Left lung (tissue), 14 donors: Measurements from ENCODE around the gene OR5AK2. TPM values are rescaled to one million over a fixed set of nuclear protein-coding genes. Genes with fewer than 3 reads are reported as not detected.
"Not testable (repeated sequence)": the region's sequence is repeated elsewhere in the genome, so short reads cannot be mapped to it uniquely, and the experiment has no call there.

Experiments used
- ATAC-seq: fragments of 200-7000 bp; cut with Tn5 transposase; one replicate; pipeline ENCODE4 v1.9.1; 2020; ENCODE audit warnings: moderate library complexity
- DNase-seq, 4 donors: peaks; one replicate each; pipeline ENCODE4 v3.0.0-alpha.2; 2013 to 2020
- H3K27ac ChIP-seq, 2 donors: fragments of 200-600 bp; sonication (generic) in 1 of 2; one replicate each; pipeline versions ENCODE4 v1.5.0 to v1.8.0; 2020 to 2021
- H3K27me3 ChIP-seq, 2 donors: fragments of 200-600 bp; sonication (generic) in 1 of 2; one replicate each; pipeline versions ENCODE4 v1.5.0 to v1.8.0; 2020 to 2021
- H3K36me3 ChIP-seq, 2 donors: fragments of 200-600 bp; sonication (generic) in 1 of 2; one replicate each; pipeline versions ENCODE4 v1.5.0 to v1.8.0; 2020 to 2021
- H3K4me1 ChIP-seq, 2 donors: fragments of 200-600 bp; one replicate each; pipeline ENCODE4 v1.8.0; 2021
- H3K4me3 ChIP-seq, 2 donors: fragments of 200-600 bp; sonication (generic) in 1 of 2; one replicate each; pipeline versions ENCODE4 v1.5.0 to v1.8.0; 2020 to 2021; ENCODE audit warnings: mild to moderate bottlenecking in 1 of 2
- H3K9me3 ChIP-seq, 2 donors: fragments of 200-600 bp; sonication (generic) in 1 of 2; one replicate each; pipeline versions ENCODE4 v1.5.0 to v1.8.0; 2020 to 2021
- intact Hi-C, 2 donors: fragments of 100-400 bp; cut with DNase I; formaldehyde crosslinking; loops; one replicate each; pipeline versions ENCODE4 v1.11.2 to v1.14.2; 2022
- long read RNA-seq, 12 donors: library from polyadenylated mRNA in 2 of 12; unstranded in 2 of 12; transcript quantifications; one replicate each; pipeline ENCODE4 v2.0.0 and lab custom pipeline, GENCODE V29; 2019 to 2026
- polyA plus RNA-seq, 6 donors: library from polyadenylated mRNA; unstranded; fragments of 120-200 nt; gene quantifications; one replicate each; pipeline ENCODE4 v1.2.1, GENCODE V29; 2013; ENCODE audit not compliant: insufficient read length in 6 of 6
- total RNA-seq, 2 donors: library from RNA; stranded (reverse); fragmentation: NEBNext Ultra II Directional; extraction: Animal tissue kit (Norgen Biotek cat#: 25700); gene quantifications; one replicate each; pipeline ENCODE4 v1.2.1, GENCODE V29; 2021
- TF ChIP-seq, protein P1 (sequence below), 2 donors: fragments of 200-600 bp; sonication (generic) in 1 of 2; IDR thresholded peaks; one replicate each; pipeline versions ENCODE4 v1.5.0 to v1.8.0; 2021; ENCODE audit warnings: antibody characterized with exemption in 2 of 2
- donor health status: DM: no; HTN: yes; CAD: no.
- donor health status: DM: no; HTN: no; CAD: no.

The OR5AK2 gene, protein sequence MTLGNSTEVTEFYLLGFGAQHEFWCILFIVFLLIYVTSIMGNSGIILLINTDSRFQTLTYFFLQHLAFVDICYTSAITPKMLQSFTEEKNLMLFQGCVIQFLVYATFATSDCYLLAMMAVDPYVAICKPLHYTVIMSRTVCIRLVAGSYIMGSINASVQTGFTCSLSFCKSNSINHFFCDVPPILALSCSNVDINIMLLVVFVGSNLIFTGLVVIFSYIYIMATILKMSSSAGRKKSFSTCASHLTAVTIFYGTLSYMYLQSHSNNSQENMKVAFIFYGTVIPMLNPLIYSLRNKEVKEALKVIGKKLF
- total RNA-seq (not detected), polyA plus RNA-seq (under 1 TPM in 4 of 6 donors, not detected in 2; 0.18 to 0.31 (median 0.22) TPM)
- long read RNA-seq, donor 1 = 0 reads
- long read RNA-seq, donor 2, partial matches to known transcripts = 0 of 1 reads
- long read RNA-seq, donor 2, other reads (novel, unspliced or antisense) = 0 of 1 reads
- long read RNA-seq, donor 3 = 0 reads
- long read RNA-seq, donor 4 = 0 reads
- long read RNA-seq, donor 5 = 0 reads
- long read RNA-seq, donor 6 = 0 reads
- long read RNA-seq, donor 7 = 0 reads
- long read RNA-seq, donor 8, partial matches to known transcripts = 0 of 1 reads
- long read RNA-seq, donor 8, other reads (novel, unspliced or antisense) = 0 of 1 reads
- long read RNA-seq, donor 9 = 0 reads
- long read RNA-seq, donor 10 = 0 reads
- long read RNA-seq, donor 11 = 0 reads
- long read RNA-seq, donor 12 = 0 reads

DNA sequence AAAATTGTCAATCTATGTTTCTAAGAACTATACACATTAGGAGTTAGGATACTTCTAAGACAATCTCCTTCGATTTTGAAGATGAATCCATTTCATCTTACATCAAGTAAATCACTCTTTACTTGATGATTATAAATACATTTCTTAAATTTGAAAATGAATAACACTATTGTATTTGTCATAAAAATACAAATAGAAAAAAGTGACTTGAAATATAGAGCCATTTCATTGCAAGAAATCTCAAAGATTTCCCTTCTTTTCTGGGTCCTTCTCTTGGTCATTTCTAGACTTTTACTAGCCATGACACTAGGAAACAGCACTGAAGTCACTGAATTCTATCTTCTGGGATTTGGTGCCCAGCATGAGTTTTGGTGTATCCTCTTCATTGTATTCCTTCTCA is at the start of gene OR5AK2:
Gene OR5AK2 (plus strand): TSS at position 301 of the 400 bp plus-strand sequence. CDS start 0 bp downstream, at position 301.
- H3K27ac ChIP-seq = no peak within 1 kb of the TSS
- H3K9me3 ChIP-seq = peaks cover 0 to 8% of the 10 kb centered on the region in 2 donors
- intact Hi-C loops = no loop called here
- no peak within 1 kb of the TSS for H3K4me3 ChIP-seq
- H3K36me3 ChIP-seq = no peaks in the 10 kb centered on the region
- TF ChIP-seq, protein P1, sequence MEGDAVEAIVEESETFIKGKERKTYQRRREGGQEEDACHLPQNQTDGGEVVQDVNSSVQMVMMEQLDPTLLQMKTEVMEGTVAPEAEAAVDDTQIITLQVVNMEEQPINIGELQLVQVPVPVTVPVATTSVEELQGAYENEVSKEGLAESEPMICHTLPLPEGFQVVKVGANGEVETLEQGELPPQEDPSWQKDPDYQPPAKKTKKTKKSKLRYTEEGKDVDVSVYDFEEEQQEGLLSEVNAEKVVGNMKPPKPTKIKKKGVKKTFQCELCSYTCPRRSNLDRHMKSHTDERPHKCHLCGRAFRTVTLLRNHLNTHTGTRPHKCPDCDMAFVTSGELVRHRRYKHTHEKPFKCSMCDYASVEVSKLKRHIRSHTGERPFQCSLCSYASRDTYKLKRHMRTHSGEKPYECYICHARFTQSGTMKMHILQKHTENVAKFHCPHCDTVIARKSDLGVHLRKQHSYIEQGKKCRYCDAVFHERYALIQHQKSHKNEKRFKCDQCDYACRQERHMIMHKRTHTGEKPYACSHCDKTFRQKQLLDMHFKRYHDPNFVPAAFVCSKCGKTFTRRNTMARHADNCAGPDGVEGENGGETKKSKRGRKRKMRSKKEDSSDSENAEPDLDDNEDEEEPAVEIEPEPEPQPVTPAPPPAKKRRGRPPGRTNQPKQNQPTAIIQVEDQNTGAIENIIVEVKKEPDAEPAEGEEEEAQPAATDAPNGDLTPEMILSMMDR (IDR thresholded peaks at IDR 0.05) = no peak
- DNase-seq (no peak), ATAC-seq (no peak)
- no peaks in the 10 kb centered on the region for H3K27me3 ChIP-seq
- H3K4me1 ChIP-seq = no peaks in the 10 kb centered on the region

DNA sequence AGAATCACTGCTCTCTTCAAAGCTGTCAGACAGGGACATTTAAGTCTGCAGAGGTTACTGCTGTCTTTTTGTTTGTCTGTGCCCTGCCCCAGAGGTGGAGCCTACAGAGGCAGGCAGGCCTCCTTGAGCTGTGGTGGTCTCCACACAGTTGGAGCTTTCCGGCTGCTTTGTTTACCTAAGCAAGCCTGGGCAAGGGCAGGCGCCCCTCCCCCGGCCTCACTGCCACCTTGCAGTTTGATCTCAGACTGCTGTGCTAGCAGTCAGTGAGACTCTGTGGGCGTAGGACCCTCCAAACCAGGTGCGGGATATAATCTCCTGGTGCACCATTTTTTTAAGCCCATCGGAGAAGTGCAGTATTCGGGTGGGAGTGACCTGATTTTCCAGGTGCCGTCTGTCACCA is 43.2 kb upstream of the OR5AK2 start:
- DNase-seq, ATAC-seq, H3K27ac ChIP-seq, H3K4me1 ChIP-seq, H3K4me3 ChIP-seq, H3K36me3 ChIP-seq, intact Hi-C loops, H3K27me3 ChIP-seq: not testable (repeated sequence)
- H3K9me3 ChIP-seq = peaks cover 0 to 14% of the 10 kb centered on the region in 2 donors

DNA sequence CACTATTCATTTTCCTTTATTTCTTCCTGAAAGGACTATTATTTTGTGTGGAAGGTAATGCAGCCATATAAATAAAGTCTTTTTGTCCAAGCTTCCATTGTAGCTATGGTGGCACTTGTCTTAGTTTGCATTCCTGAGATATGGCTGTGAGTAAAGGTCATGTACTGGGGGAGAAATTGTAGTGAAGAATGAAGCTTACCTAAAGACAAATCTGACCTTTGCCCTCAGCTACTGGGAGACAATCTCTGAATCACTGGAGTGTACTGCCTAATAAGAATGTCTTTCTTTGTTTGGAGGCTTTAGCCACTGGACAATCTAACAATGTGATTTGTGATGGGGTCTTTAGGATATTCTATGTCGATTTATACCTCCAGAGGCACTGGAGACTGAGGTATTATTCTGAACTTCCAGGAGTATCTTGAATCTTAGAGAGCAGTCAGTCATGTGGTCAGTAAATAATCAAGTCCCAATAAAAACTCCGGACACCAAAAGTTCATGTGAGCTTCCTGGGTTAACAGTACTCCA is 39.7 kb upstream of the OR5AK2 start:
- TF ChIP-seq, protein P1 (IDR thresholded peaks at IDR 0.05) = no peak
- no peak overlapping the region for H3K27ac ChIP-seq
- DNase-seq = no peak
- no peaks in the 10 kb centered on the region for H3K36me3 ChIP-seq
- intact Hi-C loops = no loop called here
- H3K27me3 ChIP-seq = no peaks in the 10 kb centered on the region
- H3K4me1 ChIP-seq = no peaks in the 10 kb centered on the region
- H3K4me3 ChIP-seq = no peak overlapping the region
- peaks cover 0 to 29% of the 10 kb centered on the region in 2 donors for H3K9me3 ChIP-seq
- no peak for ATAC-seq

DNA sequence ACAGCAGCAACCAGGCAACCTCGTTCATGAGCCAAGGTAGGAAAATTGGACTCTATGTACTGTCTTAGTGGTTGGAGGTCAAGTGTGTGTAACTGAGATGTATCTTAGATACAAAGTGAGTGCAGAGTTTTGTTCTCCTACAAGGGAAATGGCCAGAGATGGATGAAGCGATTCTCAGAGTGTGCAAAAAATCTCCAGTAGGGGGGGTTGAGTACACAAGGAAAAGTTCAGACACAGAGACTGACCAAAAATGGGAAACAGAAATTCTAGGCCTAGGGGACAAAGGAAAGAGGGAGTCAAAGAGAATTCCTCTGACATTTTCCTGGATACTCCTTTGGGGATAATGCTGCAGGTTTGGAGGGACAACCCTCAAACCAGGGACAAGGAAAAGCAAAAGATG is 38.2 kb upstream of the OR5AK2 start:
- ATAC-seq = no peak
- DNase-seq = no peak
- H3K36me3 ChIP-seq = no peaks in the 10 kb centered on the region
- H3K4me3 ChIP-seq = no peak overlapping the region
- H3K27me3 ChIP-seq = no peaks in the 10 kb centered on the region
- intact Hi-C loops = no loop called here
- TF ChIP-seq, protein P1 (IDR thresholded peaks at IDR 0.05) = no peak
- no peak overlapping the region for H3K27ac ChIP-seq
- H3K9me3 ChIP-seq = peaks cover 0 to 33% of the 10 kb centered on the region in 2 donors
- H3K4me1 ChIP-seq = no peaks in the 10 kb centered on the region

DNA sequence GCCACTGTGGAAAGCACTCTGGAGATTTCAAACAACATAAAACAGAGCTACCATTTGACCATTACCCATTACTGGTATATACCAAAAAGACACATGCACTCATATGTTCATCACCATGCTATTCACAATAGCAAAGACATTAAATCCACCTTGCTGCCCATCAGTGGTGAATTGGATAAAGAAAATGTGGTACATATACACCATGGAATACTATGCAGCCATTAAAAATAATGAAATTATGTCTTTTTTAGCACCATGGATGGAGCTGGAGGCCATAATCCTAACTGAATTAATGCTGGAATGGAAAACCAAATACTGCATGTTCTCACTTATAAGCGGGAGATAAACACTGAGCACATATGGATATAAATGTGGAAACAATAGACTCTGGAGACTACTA is 34.8 kb upstream of the OR5AK2 start:
- H3K27me3 ChIP-seq, H3K4me3 ChIP-seq, H3K36me3 ChIP-seq, intact Hi-C loops, H3K27ac ChIP-seq, DNase-seq, H3K4me1 ChIP-seq, ATAC-seq: not testable (repeated sequence)
- peaks cover 0 to 26% of the 10 kb centered on the region in 2 donors for H3K9me3 ChIP-seq

DNA sequence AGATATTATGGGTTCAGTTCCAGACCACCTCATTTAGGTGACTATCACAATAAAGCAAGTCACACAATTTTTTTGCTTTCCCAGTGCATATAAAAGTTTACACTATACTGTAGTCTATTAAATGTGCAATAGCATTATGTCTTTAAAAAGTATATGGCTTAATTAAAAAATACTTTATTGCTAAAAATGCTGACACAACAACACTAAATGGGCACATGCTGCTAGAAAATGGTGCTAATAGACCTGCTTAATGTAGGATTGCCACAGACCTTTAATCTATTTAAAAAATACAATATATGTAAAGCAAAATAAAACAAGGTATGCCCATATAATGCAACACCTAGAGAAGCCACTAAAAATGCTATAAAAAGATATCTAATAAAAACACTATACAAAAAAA is 27.1 kb upstream of the OR5AK2 start:
- no peaks in the 10 kb centered on the region for H3K4me1 ChIP-seq
- H3K4me3 ChIP-seq = no peak overlapping the region
- intact Hi-C loops = no loop called here
- peaks cover 0 to 6% of the 10 kb centered on the region in 2 donors for H3K9me3 ChIP-seq
- H3K36me3 ChIP-seq = no peaks in the 10 kb centered on the region
- DNase-seq (no peak), ATAC-seq (no peak)
- no peak overlapping the region for H3K27ac ChIP-seq
- H3K27me3 ChIP-seq = no peaks in the 10 kb centered on the region
- TF ChIP-seq, protein P1 (IDR thresholded peaks at IDR 0.05) = no peak
